ENCODE results near the gene PRDM16.

- TF ChIP-seq CTCF (optimal IDR thresholded peaks at IDR 0.05 in 1 of 3, IDR thresholded peaks at IDR 0.05 in 1 of 3, conservative IDR thresholded peaks at IDR 0.05 in 1 of 3; ENCODE audit: extremely low read depth in 1 of 3, insufficient read depth in 2 of 3, low read length in 3 of 3): no peak
- no peak for TF ChIP-seq EZH2 (IDR thresholded peaks at IDR 0.05; ENCODE audit: low read length)
These were observed 180.9 kb downstream of the PRDM16 start for GRCh38 chr1:3249631-3250501.
